GM23248 (cell line): ENCODE measurements around the gene PDGFRA.
"Not testable (repeated sequence)": the region's sequence is repeated elsewhere in the genome, so short reads cannot be mapped to it uniquely, and the experiment has no call there.

ENCODE experiments used
- EZH2 ChIP-seq: fragments of 200-600 bp; sonication (generic); IDR thresholded peaks from 2 replicates; pipeline ENCODE4 v1.6.1; 2018; ENCODE audit warnings: antibody characterized with exemption, mild to moderate bottlenecking; ENCODE audit not compliant: insufficient read depth, poor library complexity, severe bottlenecking
- EZH2phosphoT487 ChIP-seq: fragments of 200-600 bp; sonication (generic); IDR thresholded peaks from 2 replicates; pipeline ENCODE4 v1.6.1; 2018; ENCODE audit warnings: antibody characterized with exemption, moderate library complexity, mild to moderate bottlenecking, low read depth; ENCODE audit not compliant: insufficient read depth

DNA sequence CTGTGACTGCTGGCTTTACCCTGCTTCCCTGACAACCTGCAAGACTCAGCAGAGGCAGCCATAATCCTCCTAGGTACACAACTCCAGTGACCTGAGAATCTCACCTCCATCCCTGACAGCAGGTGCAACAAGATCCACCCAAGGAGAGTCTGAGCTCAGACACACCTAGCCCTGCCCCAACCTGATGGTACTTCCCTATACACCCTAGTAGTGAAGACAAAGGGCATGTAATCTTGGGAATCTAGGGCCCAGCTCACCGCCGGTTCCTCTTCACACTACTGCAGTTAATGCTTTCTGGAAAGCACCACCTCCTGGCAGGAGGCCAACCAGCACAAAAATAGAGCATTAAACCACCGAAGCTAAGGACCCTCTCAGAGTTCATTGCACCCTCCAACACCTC, 113.0 kb downstream of the PDGFRA start:
- not testable (repeated sequence) for TF ChIP-seq EZH2, EZH2phosphoT487
